Neuronal stem cell (in vitro differentiated cells): ENCODE data around the gene DISP1.

Experiments
- DNase-seq: peaks from one replicate; pipeline ENCODE4 v3.0.0-alpha.2; 2013; ENCODE audit warnings: low spot score
- H2AFZ ChIP-seq: one replicate; pipeline ENCODE4 v1.6.1; 2013; ENCODE audit warnings: mild to moderate bottlenecking, low read length, inconsistent platforms
- H2AK5ac ChIP-seq: 2 replicates; pipeline ENCODE4 v1.6.1; 2013; ENCODE audit warnings: low read depth, mild to moderate bottlenecking, inconsistent platforms, low read length, moderate library complexity, mixed read lengths
- H2BK120ac ChIP-seq: 2 replicates; pipeline ENCODE4 v1.6.1; 2013; ENCODE audit warnings: low read depth, mild to moderate bottlenecking, inconsistent platforms, low read length, moderate library complexity, mixed read lengths
- H2BK12ac ChIP-seq: one replicate; pipeline ENCODE4 v1.6.1; 2013; ENCODE audit warnings: low read length, inconsistent platforms
- H2BK15ac ChIP-seq: 2 replicates; pipeline ENCODE4 v1.6.1; 2013; ENCODE audit warnings: mild to moderate bottlenecking, low read length, inconsistent platforms, mixed read lengths
- H2BK5ac ChIP-seq: one replicate; pipeline ENCODE4 v1.6.1; 2013; ENCODE audit warnings: inconsistent platforms, mild to moderate bottlenecking, low read length, moderate library complexity
- H3K14ac ChIP-seq: one replicate; pipeline ENCODE4 v1.6.1; 2013; ENCODE audit warnings: low read length, inconsistent platforms
- H3K18ac ChIP-seq: 2 replicates; pipeline ENCODE4 v1.6.1; 2013; ENCODE audit warnings: low read length, inconsistent platforms
- H3K23ac ChIP-seq: 2 replicates; pipeline ENCODE4 v1.6.1; 2013; ENCODE audit warnings: low read depth, mild to moderate bottlenecking, mixed read lengths, low read length, inconsistent platforms; ENCODE audit not compliant: poor library complexity
- H3K27ac ChIP-seq: replicated peaks from 3 replicates; pipeline ENCODE4 v1.5.1; 2013; ENCODE audit warnings: low read length, inconsistent platforms
- H3K27me3 ChIP-seq, 3 experiments: 2 replicates each; pipeline ENCODE4 v1.6.1; 2013; ENCODE audit warnings: low read length in 3 of 3, mild to moderate bottlenecking in 2 of 3, inconsistent platforms in 1 of 3, low read depth in 1 of 3, mixed read lengths in 1 of 3, moderate library complexity in 1 of 3; ENCODE audit not compliant: control insufficient read depth in 3 of 3, insufficient read depth in 3 of 3
- H3K36me3 ChIP-seq, 2 donors: replicated peaks in 1 of 2; 2 replicates each; pipeline ENCODE4 v1.6.1; 2013; ENCODE audit warnings: low read length in 2 of 2; ENCODE audit not compliant: control insufficient read depth in 2 of 2, insufficient read depth in 2 of 2
- H3K4ac ChIP-seq: 2 replicates; pipeline ENCODE4 v1.6.1; 2013; ENCODE audit warnings: inconsistent platforms, mild to moderate bottlenecking, low read length, moderate library complexity
- H3K4me1 ChIP-seq, 2 donors: 1 replicate in 1 of 2; 2 replicates in 1 of 2; pipeline ENCODE4 v1.6.1; 2013; ENCODE audit warnings: low read length in 2 of 2, low read depth in 1 of 2; ENCODE audit not compliant: control insufficient read depth in 2 of 2, insufficient read depth in 1 of 2
- H3K4me2 ChIP-seq: one replicate; pipeline ENCODE4 v1.6.1; 2013; ENCODE audit warnings: mild to moderate bottlenecking, low read length, inconsistent platforms; ENCODE audit not compliant: insufficient read depth, poor library complexity, severe bottlenecking
- H3K4me3 ChIP-seq, 2 donors: 2 replicates each; pipeline ENCODE4 v1.5.1; 2013; ENCODE audit warnings: low read length in 2 of 2, mild to moderate bottlenecking in 2 of 2, inconsistent platforms in 1 of 2, moderate library complexity in 1 of 2
- H3K79me1 ChIP-seq: one replicate; pipeline ENCODE4 v1.6.1; 2013; ENCODE audit warnings: low read depth, mild to moderate bottlenecking, inconsistent platforms, low read length, moderate library complexity
- H3K9ac ChIP-seq: one replicate; pipeline ENCODE4 v1.6.1; 2013; ENCODE audit warnings: mild to moderate bottlenecking, low read depth, low read length, inconsistent platforms; ENCODE audit not compliant: poor library complexity
- H3K9me3 ChIP-seq, 2 donors: replicated peaks in 1 of 2; 2 replicates each; pipeline versions ENCODE3 to v1.6.1; 2013; ENCODE audit warnings: low read length in 2 of 2, mild to moderate bottlenecking in 2 of 2, inconsistent platforms in 1 of 2, low read depth in 1 of 2, mixed read lengths in 1 of 2, moderate library complexity in 1 of 2; ENCODE audit not compliant: control insufficient read depth in 2 of 2, insufficient read depth in 1 of 2
- H4K8ac ChIP-seq: one replicate; pipeline ENCODE4 v1.6.1; 2013; ENCODE audit warnings: low read depth, mild to moderate bottlenecking, inconsistent platforms, low read length, moderate library complexity
- H4K91ac ChIP-seq: one replicate; pipeline ENCODE4 v1.6.1; 2013; ENCODE audit warnings: low read length, low read depth, mild to moderate bottlenecking, inconsistent platforms; ENCODE audit not compliant: poor library complexity
- WGBS, 2 donors: extraction: QIAGEN DNeasy Blood & Tissue Kit; methylation state at CpG; one replicate each; pipeline ENCODE4 v1.1.7; 2013; ENCODE audit warnings: missing lambda C conversion rate in 2 of 2, mixed read lengths in 1 of 2; ENCODE audit not compliant: insufficient read length in 2 of 2, insufficient replicate concordance in 1 of 2; ENCODE audit errors: extremely low coverage in 2 of 2; 5-methylcytosine and 5-hydroxymethylcytosine counted together

The DISP1 gene

GRCh38 chr1:222784916-222785315 is 29.9 kb upstream of the DISP1 start:
- no peak overlapping the region for H2AK5ac ChIP-seq
- no peak overlapping the region for H4K8ac ChIP-seq
- no CpG with 5 or more reads among the region's 2 CpGs for WGBS, 2 donors
- H3K23ac ChIP-seq, result no peak overlapping the region
- H4K91ac ChIP-seq, result no peak overlapping the region
- no peak overlapping the region for H3K18ac ChIP-seq
- H3K4me1 ChIP-seq, result no peaks in the 10 kb centered on the region
- H2BK12ac ChIP-seq, result no peak overlapping the region
- no peaks in the 10 kb centered on the region for H3K9me3 ChIP-seq
- no peak overlapping the region for H3K14ac ChIP-seq
- H2BK15ac ChIP-seq, result no peak overlapping the region
- no peak overlapping the region for H3K4me3 ChIP-seq
- no peak overlapping the region for H3K27ac ChIP-seq
- no peak overlapping the region for H3K4me2 ChIP-seq
- no peaks in the 10 kb centered on the region for H3K36me3 ChIP-seq
- H2BK5ac ChIP-seq, result no peak overlapping the region
- no peak overlapping the region for H3K9ac ChIP-seq
- H3K27me3 ChIP-seq, result peaks cover 0 to 14% (median 0%) of the 10 kb centered on the region in 3 experiments
- H3K4ac ChIP-seq, result no peak overlapping the region
- no peak overlapping the region for H2BK120ac ChIP-seq
- DNase-seq, result no peak
- no peak overlapping the region for H2AFZ ChIP-seq
- H3K79me1 ChIP-seq, result no peaks in the 10 kb centered on the region

- H3K4me3 ChIP-seq, result no peak overlapping the region
- H3K27me3 ChIP-seq, result peaks cover 0 to 14% (median 0%) of the 10 kb centered on the region in 3 experiments
- H3K23ac ChIP-seq, result no peak overlapping the region
- H3K4me1 ChIP-seq, result no peaks in the 10 kb centered on the region
- no peak overlapping the region for H3K4me2 ChIP-seq
- H2BK12ac ChIP-seq, result no peak overlapping the region
- H2BK120ac ChIP-seq, result no peak overlapping the region
- H2AK5ac ChIP-seq, result no peak overlapping the region
- DNase-seq, result no peak
- no peak overlapping the region for H3K14ac ChIP-seq
- H3K4ac ChIP-seq, result no peak overlapping the region
- no CpG with 5 or more reads among the region's 2 CpGs for WGBS, 2 donors
- H3K79me1 ChIP-seq, result no peaks in the 10 kb centered on the region
- no peak overlapping the region for H3K27ac ChIP-seq
- H2BK5ac ChIP-seq, result no peak overlapping the region
- H3K9me3 ChIP-seq, result no peaks in the 10 kb centered on the region
- no peak overlapping the region for H2AFZ ChIP-seq
- H2BK15ac ChIP-seq, result no peak overlapping the region
- no peak overlapping the region for H3K18ac ChIP-seq
- H4K91ac ChIP-seq, result no peak overlapping the region
- H3K36me3 ChIP-seq, result no peaks in the 10 kb centered on the region
- no peak overlapping the region for H4K8ac ChIP-seq
- no peak overlapping the region for H3K9ac ChIP-seq
Observed at GRCh38 chr1:222785529-222785928, 29.3 kb upstream of the DISP1 start.

GRCh38 chr1:222786121-222786520 is 28.7 kb upstream of the DISP1 start:
- no peak overlapping the region for H3K4ac ChIP-seq
- no peaks in the 10 kb centered on the region for H3K79me1 ChIP-seq
- no peak overlapping the region for H2BK5ac ChIP-seq
- H3K27ac ChIP-seq, result no peak overlapping the region
- no peak overlapping the region for H4K8ac ChIP-seq
- H4K91ac ChIP-seq, result no peak overlapping the region
- no peaks in the 10 kb centered on the region for H3K9me3 ChIP-seq
- no peak overlapping the region for H3K23ac ChIP-seq
- H3K14ac ChIP-seq, result no peak overlapping the region
- no peak overlapping the region for H3K4me2 ChIP-seq
- H3K27me3 ChIP-seq, result peaks cover 0 to 14% (median 0%) of the 10 kb centered on the region in 3 experiments
- no peak overlapping the region for H3K4me3 ChIP-seq
- no peak overlapping the region for H2BK120ac ChIP-seq
- no peaks in the 10 kb centered on the region for H3K36me3 ChIP-seq
- DNase-seq, result no peak
- H2BK15ac ChIP-seq, result no peak overlapping the region
- H3K9ac ChIP-seq, result no peak overlapping the region
- no peaks in the 10 kb centered on the region for H3K4me1 ChIP-seq
- H2BK12ac ChIP-seq, result no peak overlapping the region
- no peak overlapping the region for H2AK5ac ChIP-seq
- WGBS, 2 donors, result no CpG with 5 or more reads among the region's 1 CpG
- H3K18ac ChIP-seq, result no peak overlapping the region
- H2AFZ ChIP-seq, result no peak overlapping the region

DNA sequence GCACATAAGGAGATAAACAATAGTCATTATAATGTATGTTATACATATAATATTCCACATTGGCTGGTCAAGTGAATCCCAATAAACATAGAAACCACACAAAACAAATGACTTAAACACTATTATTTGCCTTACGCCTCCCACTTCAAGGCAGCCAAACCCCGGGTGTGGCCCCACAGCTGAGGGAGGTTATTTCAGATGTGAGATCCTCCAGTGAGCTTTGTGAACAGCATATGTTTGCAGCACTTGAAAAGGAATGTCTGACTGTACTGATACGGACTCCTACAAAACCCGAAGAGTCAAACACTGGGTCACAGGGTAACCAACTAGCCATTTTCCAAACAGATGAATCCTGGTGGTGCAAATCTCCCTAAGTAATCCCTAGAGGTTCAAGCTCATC is 27.1 kb upstream of the DISP1 start:
- Histone ChIP-seq H3K4me2 (no peak overlapping the region), H2BK12ac (no peak overlapping the region), H3K79me1 (no peaks in the 10 kb centered on the region), H2BK120ac (no peak overlapping the region), H2BK5ac (no peak overlapping the region), H3K36me3 (no peaks in the 10 kb centered on the region), H4K91ac (no peak overlapping the region), H2AK5ac (no peak overlapping the region), H3K9me3 (no peaks in the 10 kb centered on the region), H3K9ac (no peak overlapping the region), H3K27me3 (peaks cover 0 to 14% (median 0%) of the 10 kb centered on the region in 3 experiments), H4K8ac (no peak overlapping the region), H3K18ac (no peak overlapping the region), H3K27ac (no peak overlapping the region), H3K14ac (no peak overlapping the region), H2BK15ac (no peak overlapping the region), H3K4ac (no peak overlapping the region), H3K23ac (no peak overlapping the region), H2AFZ (no peak overlapping the region), H3K4me3 (no peak overlapping the region), H3K4me1 (no peaks in the 10 kb centered on the region)
- no peak for DNase-seq
- WGBS, 2 donors, result no CpG with 5 or more reads among the region's 4 CpGs
